ENCODE measurements around the gene SLC6A5. TPM values are rescaled to one million over a fixed set of nuclear protein-coding genes. Genes with fewer than 3 reads are reported as not detected.

Gene SLC6A5
- total RNA-seq, 1 experiment from 2014 or later, result not detected

GRCh38 chr11:20604295-20604803, 4.9 kb downstream of the SLC6A5 start:
- Histone ChIP-seq H3K4me1 (ENCODE audit: insufficient read depth, low read length) (no peaks in the 10 kb centered on the region), H2BK120ac (ENCODE audit: low read depth, low read length, poor library complexity, severe bottlenecking) (no peak overlapping the region), H3K9me3 (ENCODE audit: control insufficient read depth, low read depth, low read length) (no peaks in the 10 kb centered on the region), H2AFZ (ENCODE audit: low read length) (no peak overlapping the region), H4K20me1 (ENCODE audit: control insufficient read depth, insufficient read depth, insufficient read length) (no peaks in the 10 kb centered on the region), H3K18ac (ENCODE audit: insufficient read length, low read depth, low read length) (no peak overlapping the region), H4K5ac (ENCODE audit: insufficient read length, low read depth, low read length) (no peak overlapping the region), H4K8ac (replicated peaks; ENCODE audit: insufficient read length, low read depth, low read length) (no peak overlapping the region), H3T11ph (ENCODE audit: low read length) (no peak overlapping the region), H3K79me1 (ENCODE audit: insufficient read depth, low read depth, low read length, poor library complexity, severe bottlenecking) (no peaks in the 10 kb centered on the region), H3K23ac (ENCODE audit: insufficient read length, low read depth, low read length) (no peak overlapping the region), H2BK12ac (ENCODE audit: insufficient read length, low read depth, low read length) (no peak overlapping the region), H3K23me2 (ENCODE audit: insufficient read length, low read depth, low read length, poor library complexity, severe bottlenecking) (no peaks in the 10 kb centered on the region), H3K79me2 (ENCODE audit: insufficient read depth, low read length) (no peaks in the 10 kb centered on the region), H4K91ac (ENCODE audit: insufficient read length, low read depth, low read length) (no peak overlapping the region), H3K27me3 (ENCODE audit: insufficient read depth, low read length) (peaks cover 39% of the 10 kb centered on the region), H3K9ac (ENCODE audit: extremely low read depth, insufficient read length, low read length) (no peak overlapping the region), H2BK15ac (ENCODE audit: low read depth, low read length) (no peak overlapping the region), H3K14ac (ENCODE audit: insufficient read depth, low read length) (no peak overlapping the region), H2BK20ac (ENCODE audit: low read depth, low read length, poor library complexity, severe bottlenecking) (no peak overlapping the region), H3K27ac (ENCODE audit: insufficient read length, low read depth, low read length) (no peak overlapping the region), H3K4me2 (ENCODE audit: insufficient read depth, insufficient read length, low read length) (no peak overlapping the region), H3K56ac (ENCODE audit: insufficient read length, low read depth, low read length) (no peak overlapping the region), H3K4ac (ENCODE audit: low read depth, low read length) (no peak overlapping the region), H2AK5ac (ENCODE audit: insufficient read length, low read length) (no peak overlapping the region), H2BK5ac (ENCODE audit: insufficient read length, low read length) (no peak overlapping the region)
- WGBS (ENCODE audit: extremely low coverage, insufficient read length, low lambda C conversion rate), result no CpG with 5 or more reads among the region's 25 CpGs
- Mint-ChIP-seq H3K9me3 (peaks cover 0 to 13% of the 10 kb centered on the region in 2 experiments; a peak in 2 of 5 replicates), H3K27me3 (ENCODE audit: low read depth) (peaks cover 85% of the 10 kb centered on the region), H3K27ac (no peak overlapping the region), H3K36me3 (ENCODE audit: insufficient read depth in 1 of 3, low read depth in 3 of 3) (no peaks in the 10 kb centered on the region), H3K4me1 (peaks cover 9 to 16% of the 10 kb centered on the region in 2 experiments), H3K4me3 (no peak overlapping the region)
- DNase-seq, result no peak
- no peak for TF ChIP-seq CTCF (conservative IDR thresholded peaks at IDR 0.05)

Data from H9 (cell line).